GM18909 (cell line): ENCODE data around the gene NKX2-3.
A peak's percentile ranks its signal among the peaks of the same experiment; 100 is the strongest.

ENCODE experiments used
- ATAC-seq: cut with Tn5 transposase; IDR thresholded peaks from one replicate; pipeline ENCODE4 v1.9.1; 2021; ENCODE audit warnings: mild to moderate bottlenecking; ENCODE audit not compliant: unreplicated experiment, poor library complexity

NKX2-3 gene

DNA sequence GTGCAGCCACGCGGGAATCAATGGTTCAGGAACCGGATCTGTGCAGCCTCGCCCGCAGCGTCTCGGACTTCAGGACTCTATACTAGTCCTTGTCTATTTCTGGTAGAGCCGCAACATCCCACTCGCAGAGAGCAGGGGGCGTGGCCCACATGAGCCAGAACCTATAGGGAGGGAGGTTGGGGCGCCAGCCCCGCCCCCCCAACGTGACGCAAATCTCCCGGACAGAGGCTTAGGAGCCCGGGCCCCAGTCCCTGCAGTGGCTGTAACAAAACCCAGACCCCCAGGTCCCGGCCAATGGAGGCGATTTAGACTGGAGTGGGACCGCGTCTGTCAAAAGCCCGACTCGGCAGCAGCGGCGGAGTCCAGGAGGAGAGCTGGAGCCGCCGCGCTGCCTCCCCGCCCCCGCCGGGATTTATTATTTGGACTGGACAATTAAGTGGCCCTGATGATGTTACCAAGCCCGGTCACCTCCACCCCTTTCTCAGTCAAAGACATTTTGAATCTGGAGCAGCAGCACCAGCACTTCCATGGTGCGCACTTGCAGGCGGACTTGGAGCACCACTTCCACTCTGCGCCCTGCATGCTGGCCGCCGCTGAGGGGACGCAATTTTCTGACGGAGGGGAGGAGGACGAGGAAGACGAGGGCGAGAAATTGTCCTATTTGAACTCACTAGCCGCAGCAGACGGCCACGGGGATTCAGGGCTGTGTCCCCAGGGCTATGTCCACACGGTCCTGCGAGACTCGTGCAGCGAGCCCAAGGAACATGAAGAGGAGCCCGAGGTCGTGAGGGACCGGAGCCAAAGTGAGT, at the start of gene NKX2-3:
NKX2-3 (plus strand) TSS at position 256 of the 809 bp plus-strand sequence; CDS start at position 446, 190 bp downstream.
- ATAC-seq = peak; percentile 64

DNA sequence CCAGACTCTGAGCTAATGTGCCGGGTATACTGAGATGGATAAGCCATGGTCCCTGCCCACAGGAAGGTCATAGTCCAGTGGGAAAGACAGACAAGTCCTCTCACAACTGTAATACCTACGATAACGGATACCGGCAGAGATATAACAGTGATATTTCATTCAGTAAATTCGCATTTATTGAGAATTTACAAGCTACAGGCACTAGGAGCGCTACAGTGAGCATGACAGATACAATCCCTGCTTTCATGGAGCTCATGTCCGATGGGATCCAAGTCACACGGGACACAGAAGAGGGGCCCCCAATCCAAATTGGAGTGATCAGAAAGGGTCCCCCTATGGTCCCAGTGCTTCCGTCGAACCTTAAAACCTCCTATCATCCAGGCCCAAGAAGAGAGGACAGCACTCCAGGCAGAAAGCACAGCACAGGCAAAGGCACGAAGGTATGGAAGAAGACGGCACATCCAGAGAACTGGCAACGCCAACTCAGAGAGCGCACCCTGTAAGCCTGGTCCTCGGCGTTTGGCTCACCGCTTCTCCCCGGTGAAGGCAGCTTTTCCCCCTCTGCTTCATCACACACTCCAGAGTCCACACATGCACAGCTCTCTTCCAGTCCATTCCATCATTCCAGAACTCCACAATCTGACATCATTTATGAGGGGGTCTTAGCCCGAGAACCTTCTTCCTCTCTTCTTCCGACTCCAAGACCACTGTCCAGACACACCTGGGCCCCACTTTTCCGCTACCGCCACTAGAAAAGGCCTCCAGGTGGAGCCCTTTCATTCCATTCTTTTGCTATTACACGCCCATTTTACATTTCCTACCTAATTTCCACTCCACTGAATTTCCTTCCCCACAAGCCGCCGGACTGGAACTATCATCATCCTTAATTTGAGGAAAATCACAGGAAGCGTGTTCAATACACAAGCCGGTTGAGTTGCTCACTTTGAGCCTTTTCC, 47.8 kb upstream of the NKX2-3 start:
- no peak for ATAC-seq

DNA sequence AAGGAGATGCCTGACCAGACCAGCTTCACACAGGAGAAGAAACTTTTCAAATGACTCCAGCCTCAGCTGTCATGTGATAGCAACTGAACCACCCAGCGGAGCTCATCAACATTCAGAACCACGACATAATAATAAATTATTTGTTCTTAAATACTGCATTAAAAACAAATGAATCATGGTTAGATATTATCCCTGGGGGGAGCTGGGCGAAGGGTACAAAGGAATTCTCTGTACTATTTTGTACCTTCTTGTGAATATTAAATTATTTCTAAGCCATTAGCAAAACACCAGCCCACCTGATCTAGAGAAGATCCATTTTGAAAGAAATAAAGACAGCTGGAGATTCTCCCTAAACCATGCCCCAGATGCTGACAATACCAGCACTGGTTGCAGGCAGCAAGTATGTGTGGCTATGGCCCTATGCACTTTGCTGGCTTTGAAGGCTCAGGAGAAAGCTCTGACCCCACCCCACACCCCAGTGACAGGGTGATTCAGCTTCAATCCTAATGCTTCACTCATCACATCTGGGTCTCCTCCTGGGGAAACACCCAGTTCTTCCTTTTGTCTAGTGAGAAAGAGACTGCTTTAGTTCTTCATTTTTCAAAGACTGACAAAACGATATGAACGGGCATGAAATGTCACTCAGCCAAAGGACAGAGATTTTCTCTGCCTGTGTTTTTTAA, 45.5 kb upstream of the NKX2-3 start:
- no peak for ATAC-seq

DNA sequence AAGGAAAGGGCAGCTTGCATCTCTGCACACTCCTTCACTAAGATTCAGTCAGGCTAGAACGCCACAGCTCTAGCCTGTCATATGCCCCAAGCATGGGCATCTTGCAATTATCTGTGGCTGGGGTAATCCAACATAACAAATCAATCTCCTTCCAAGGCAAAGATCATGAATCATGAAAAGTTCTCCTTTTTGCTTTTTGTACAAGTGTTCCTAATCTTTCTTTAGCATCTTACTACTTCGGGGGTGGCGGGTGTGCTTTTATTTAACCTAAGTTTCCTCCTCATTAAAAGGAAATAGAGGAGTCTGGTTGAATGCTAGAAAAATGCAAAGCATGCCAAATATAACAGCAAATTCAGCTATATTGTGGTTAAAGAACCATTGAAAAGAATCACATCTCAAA, 43.5 kb upstream of the NKX2-3 start:
- no peak for ATAC-seq

DNA sequence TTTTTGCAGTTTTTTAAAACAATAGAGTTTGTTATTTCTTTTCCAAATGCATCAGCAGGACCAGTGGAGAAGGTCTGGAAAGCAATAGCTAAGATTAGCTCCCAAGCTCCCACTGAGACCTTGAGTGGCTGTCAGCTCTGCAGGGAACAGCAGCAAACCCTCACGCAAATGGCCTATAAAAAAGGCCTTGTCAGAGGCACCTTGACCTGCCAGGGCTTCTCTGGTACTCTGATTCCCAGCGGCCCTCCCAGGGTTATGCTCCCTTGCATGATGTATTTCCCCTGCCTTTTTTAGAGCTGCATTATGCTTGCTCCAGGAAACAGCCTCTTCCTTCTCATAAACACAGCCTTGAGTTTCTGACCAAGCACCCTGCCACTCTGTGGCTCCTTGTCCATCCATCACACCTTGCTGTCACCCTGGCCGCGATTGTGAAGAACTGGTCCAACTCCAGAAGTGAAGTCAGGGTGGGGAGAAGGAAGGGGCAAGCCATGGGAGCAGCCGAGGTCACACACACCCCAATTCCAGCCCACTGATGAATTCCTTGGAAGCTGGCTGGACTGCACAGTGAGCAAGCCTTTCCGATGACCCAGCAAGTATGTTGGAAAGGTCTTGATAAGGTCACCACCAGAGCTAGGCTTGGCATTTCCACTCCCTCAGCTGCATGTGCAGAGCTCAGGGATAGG, 35.3 kb upstream of the NKX2-3 start:
- ATAC-seq = no peak

DNA sequence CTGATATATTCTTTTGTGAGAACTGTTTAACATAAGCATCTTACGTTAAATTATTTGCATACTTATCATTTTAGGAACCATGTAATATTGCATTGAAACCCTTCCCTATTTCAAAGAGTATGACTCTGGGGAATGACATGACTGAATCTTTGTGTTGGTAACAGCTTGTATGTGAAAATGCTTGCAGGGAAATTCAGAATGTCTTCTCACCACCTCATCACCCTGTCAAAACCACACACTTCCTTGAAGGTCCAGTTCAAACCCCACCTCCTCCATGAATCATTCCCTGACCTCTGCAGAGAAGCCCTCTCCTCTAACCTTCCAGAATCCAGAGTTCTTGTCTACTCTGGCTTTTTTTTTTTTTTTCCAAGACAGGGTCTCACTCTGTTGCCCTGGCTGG, 26.3 kb upstream of the NKX2-3 start:
- ATAC-seq = no peak

DNA sequence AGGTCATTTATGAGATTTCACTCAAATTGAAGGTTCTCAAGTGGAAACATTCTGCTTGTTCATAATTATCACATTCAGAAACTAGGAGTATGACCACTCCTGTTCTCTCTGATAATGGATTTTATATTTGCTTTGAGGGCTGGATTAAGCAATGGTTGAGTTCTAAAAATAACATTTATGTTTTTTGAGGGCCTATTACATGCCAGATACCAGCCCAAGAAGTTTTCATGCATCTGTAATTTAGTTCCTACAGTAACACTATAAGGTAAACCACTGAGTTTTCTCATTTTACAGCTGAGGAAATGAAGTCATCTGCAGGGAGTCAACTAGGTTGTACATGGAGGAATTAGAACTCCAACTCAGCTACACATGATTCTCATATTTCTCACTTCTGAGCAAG, 25.5 kb upstream of the NKX2-3 start:
- no peak for ATAC-seq

DNA sequence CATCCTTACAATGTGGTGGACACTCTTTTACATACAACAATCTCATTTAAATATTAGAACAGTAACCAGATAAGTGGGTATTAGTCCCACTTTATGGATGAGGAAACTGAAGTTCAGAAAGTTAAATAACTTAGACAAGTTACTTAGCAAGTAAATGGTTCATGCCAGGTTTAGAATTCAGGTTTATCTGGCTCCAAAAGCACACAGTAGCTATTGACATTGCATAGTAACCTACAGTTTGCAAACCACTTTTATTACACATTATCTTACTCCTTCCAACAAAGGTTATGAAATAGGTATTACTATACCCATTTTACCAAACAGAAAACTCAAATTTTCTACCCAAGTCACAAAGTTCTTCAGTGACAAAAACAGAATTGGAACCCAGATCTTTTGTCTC, 19.7 kb upstream of the NKX2-3 start:
- no peak for ATAC-seq

DNA sequence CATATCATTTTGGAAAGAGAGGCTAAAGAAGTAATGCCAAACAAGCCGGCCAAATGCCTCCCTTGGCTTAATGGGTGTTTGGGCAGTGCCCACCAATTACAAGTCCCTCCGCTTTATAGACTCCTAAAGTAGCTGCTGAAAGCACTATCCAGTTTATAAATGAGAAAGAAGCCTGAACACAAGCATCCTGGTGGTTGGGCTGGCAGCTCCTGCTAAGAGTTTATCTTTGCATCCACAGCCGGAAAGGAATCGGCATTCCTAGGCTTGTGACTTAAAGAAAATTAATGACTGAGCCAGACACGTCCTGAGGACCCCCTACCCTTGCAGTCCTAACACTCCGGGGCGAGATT, 13.1 kb upstream of the NKX2-3 start:
- no peak for ATAC-seq

DNA sequence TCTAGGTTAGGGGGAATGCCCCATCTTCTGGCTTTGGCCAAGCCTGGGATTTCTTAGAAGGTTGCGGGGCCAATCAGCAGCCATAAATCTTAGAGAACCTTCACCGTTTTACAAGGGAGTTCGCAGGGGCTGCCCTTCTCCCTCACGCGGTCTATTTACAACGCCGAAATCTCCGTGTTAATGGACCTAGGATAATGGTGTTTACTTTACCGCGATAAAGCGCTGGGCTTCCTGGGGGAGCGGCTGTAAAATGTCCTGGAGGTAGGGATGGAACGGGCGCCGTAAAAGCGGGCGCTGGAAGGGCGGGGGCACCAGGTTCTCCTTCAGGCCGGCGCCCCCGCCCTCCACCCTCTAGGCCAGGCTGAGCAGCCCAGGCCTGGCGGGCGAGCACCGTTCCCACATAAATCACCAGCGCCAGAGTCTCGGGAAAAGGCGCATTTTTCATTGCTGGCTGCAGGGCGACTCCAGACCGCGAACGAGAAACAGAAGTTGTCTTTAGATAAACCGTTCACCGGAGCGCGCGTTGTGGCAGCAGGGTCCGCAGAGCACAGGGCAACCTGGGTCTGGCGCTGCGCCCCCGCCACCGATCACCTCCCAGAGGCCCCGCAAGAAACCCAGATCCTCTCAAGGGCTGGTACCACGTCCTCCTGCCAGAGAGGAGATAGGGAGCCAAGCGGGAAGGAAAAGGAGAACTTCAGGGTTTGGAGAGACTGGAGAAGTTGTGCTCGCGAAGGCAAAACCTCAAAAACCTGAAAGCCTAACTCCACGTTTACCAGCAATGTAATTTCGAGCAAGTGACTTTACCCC, 12.5 kb upstream of the NKX2-3 start:
- ATAC-seq = no peak

DNA sequence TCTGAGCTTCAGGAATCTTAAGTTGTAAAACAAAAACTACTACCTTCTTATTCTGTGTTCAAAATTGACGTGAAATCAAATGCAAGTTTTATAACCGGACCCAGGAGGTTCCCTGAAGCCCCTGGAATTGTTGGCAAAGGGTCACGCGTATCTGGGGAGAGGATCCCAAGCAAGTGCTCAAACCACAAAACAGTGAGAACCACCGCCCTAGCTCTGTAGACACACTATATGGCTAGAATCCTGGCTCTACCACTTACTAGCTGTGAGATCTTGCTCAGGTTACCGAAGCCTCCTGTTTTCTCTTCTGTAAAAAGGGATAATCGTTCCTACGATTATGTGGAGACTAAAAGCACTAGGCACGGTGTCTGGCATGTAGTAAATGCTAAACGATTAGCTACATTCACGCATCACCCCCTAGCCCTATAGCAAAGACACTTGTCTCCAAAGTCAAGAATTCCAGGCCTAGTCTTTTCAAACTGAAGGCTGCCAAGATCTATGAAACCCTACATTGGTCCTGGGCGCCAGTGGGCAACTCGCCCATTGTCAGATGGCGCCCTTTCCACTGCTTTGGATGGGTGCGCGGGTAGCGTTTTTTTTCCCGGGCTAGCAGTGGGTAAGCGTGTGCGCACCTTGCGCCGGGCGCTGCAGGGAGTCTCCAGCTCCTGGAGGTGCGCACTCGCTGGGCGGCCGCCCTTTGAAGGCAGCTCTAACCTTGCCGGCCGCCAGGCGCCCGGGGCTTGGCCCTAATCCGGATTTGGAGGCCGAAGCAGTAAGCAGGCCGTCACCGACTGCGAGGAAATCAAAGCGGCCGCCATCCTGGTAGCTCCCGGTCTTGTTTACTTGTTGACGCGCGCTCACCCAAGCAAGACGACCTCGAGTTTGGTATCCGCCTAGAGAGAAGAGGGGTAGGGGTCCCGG, 11.6 kb upstream of the NKX2-3 start:
- ATAC-seq = no peak

DNA sequence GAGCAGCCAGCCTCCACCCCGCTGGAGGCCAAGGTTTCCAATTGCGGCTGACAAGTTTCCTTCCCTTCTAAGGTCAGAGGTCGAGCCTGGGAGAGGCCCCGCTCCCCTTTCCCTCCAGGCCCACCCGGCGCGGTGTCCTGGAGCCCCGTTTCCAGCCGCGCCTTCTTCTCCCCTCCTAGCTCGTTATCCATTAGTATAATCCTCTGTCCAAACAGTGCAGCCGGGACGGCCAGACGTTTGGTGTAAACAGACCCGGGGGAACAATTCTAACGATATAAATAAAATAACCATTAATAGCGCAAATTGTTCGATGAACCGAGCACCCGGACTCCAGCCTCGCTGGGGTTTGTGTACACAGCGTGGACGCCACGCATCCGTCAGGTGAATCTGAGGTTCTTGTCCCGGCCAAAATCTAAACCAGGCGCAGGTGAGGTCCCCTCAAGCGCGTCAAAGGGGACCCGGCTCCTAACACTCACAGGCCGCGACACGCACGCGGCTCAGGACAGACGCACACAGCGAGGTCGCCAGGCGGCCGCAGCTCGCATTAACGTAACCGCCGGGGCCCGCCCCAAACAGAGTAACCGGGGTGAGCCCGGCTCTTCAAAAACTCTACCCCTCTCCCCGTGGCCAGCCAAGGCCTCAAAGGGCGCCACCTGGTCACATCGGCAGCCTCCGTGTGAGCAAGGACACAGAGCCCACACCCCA, 10.8 kb upstream of the NKX2-3 start:
- no peak for ATAC-seq

DNA sequence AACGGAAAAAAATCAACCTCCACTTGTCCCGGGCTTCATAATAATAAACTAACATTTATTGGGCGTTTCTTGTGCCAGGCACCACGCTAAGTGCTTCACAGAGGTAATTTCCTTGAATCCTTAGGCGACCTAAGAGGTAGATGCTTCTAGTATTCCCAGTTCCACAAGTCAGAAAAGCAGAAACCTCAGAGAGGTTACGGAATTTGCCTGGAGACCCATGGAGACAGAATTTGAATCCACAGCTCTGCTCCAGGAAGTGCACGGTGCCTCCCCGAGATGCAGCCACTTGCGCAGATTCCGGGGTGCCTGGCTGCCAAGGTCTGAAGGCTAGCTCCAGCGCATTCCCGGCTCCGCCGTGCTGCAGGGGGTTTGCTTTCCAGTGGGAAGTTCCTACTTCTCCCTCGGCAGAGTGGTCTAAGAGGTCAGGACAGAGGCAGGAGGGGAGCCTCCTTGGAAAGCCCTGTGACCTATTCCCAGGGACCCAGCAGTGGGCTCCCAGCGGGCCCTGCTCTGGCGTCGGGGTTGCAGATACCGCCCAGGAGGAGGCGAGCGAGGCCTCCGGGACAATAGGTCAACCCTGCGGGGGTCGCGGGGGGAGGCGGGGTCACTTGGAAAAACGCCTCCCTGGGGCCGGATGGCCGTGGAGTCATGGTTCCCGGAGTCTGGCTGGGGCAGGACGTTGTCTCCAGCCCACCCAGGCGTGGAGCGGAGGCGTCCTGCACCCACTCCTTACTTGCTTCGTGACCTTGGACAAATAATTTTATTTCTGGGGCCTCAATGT, 10.1 kb upstream of the NKX2-3 start:
- ATAC-seq = no peak

DNA sequence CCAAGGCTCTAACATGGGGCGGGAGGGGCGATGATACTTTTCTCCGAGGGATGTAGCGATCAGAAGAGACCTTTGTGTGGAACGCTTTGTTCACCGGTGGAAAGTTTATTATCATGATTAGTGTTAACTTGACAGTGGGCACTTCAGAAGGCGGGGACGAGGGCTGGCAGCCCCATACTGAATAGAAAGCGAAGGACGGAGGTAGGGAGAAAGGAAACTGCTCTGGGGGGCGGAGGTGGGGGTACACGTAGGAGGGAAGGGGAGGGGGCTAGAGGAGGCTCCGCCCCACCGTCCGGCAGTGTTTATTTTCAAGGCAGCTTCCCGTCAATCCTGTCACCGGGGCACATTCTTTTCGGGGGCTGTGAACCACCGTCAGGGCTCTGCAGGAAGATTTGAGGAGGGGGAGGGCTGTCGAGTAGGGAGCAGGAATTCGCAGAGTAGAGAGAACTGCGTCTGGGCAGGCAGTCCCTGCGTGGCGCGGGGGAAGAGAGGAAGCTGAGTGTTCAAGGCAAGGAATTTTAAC, 9.4 kb upstream of the NKX2-3 start:
- no peak for ATAC-seq

DNA sequence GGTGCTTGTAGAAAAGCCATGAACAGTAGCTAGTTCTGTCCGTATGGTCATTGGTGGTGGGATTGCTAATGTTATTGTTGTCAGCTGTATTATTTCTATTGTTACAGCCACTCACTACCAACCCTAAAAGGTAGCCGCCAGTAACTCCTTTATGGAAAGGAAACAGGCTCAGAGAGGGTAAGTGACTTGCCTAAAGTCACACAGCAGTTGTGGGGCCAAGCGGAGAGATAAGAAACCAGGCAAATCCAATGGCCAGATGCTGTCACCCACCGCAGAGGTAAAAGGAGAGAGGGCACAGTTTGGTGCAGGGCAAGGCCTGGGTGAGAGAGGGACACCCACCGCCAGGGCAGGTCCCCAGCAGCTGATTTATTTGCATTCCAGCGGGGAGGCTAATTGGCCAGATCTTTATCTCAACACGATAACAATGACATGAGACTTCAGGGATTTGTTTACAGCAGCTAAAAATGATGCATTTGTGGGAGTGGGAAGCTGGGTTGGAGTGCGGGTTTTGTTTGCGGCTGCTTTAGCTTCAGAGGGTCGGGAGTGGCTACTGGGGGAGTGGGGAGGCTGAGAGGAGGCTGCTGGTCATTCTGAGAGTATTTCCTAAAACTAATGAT, 8.6 kb upstream of the NKX2-3 start:
- no peak for ATAC-seq

DNA sequence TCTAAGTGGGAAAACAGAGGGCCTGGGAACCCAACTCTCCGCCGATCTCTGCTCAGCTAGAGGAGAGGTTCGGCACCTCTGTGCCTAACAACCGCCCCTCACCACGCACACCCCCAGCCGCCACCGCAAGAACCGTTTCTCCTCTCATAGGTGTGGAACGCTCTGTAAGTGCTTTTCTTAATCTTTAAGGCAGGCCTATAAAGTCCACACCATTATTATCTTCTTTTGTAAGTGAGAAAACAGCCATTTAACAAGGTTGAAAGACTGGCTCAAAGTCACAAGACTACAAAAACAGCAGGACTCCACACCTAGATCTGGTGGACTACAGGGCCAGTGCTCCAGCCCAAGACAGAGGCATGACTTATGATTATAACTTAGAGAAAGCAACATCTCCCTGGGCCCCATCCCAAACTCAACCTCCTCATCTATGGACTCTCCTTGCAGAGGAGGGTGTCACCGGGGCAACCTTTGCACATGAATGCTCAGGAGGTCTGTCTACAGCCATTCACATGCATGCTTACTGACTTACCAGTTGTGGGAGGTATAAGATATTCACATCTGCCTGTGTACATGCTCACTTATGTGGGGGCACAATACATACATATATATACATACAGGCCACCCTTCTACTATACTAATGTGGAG, 7.9 kb upstream of the NKX2-3 start:
- ATAC-seq = no peak
